Astrocyte (in vitro differentiated cells and primary cell): ENCODE results near the gene HPD. TPM values are rescaled to one million over a fixed set of nuclear protein-coding genes. Genes with fewer than 3 reads are reported as not detected.

Experiments
- DNase-seq: peaks from one replicate; pipeline ENCODE4 v3.0.0-alpha.2; 2010; ENCODE audit warnings: low read depth
- FAIRE-seq: peaks from 2 replicates; lab custom pipeline; 2011; peaks lifted over from hg19 to GRCh38; lab: Jason Lieb, UNC
- H2AFZ ChIP-seq: 2 replicates; pipeline ENCODE4 v1.6.0; 2012; ENCODE audit warnings: low read depth, low read length, inconsistent platforms
- H3K27ac ChIP-seq: 2 replicates; pipeline ENCODE4 v1.5.1; 2011; ENCODE audit warnings: low read depth, low read length, inconsistent platforms
- H3K27me3 ChIP-seq: 2 replicates; pipeline ENCODE4 v1.6.0; 2011; ENCODE audit warnings: low read length, inconsistent platforms; ENCODE audit not compliant: insufficient read depth
- H3K36me3 ChIP-seq: 2 replicates; pipeline ENCODE4 v1.5.1; 2011; ENCODE audit warnings: low read length, inconsistent platforms; ENCODE audit not compliant: insufficient read depth
- H3K4me1 ChIP-seq: 2 replicates; pipeline ENCODE4 v1.5.1; 2011; ENCODE audit warnings: low read length, inconsistent platforms; ENCODE audit not compliant: insufficient read depth
- H3K4me2 ChIP-seq: 2 replicates; pipeline ENCODE4 v1.6.0; 2012; ENCODE audit warnings: low read length, inconsistent platforms
- H3K4me3 ChIP-seq: 2 replicates; pipeline ENCODE4 v1.5.1; 2011; ENCODE audit warnings: low read depth, mild to moderate bottlenecking, low read length, inconsistent platforms; ENCODE audit not compliant: insufficient read depth
- H3K79me2 ChIP-seq: 2 replicates; pipeline ENCODE4 v1.6.0; 2012; ENCODE audit warnings: mild to moderate bottlenecking, low read length, inconsistent platforms; ENCODE audit not compliant: insufficient read depth
- H3K9ac ChIP-seq: 2 replicates; pipeline ENCODE4 v1.6.0; 2012; ENCODE audit warnings: mild to moderate bottlenecking, low read length, inconsistent platforms
- H3K9me3 ChIP-seq: 2 replicates; pipeline ENCODE4 v1.5.1; 2012; ENCODE audit warnings: low read depth, mild to moderate bottlenecking, low read length, inconsistent platforms; ENCODE audit not compliant: insufficient read depth
- H4K20me1 ChIP-seq: 2 replicates; pipeline ENCODE4 v1.6.0; 2012; ENCODE audit warnings: low read length, inconsistent platforms; ENCODE audit not compliant: insufficient read depth
- H3K27ac Mint-ChIP-seq: one replicate; pipeline ENCODE4 v1.8.0; 2021; ENCODE audit warnings: mild to moderate bottlenecking, mixed read lengths; ENCODE audit not compliant: unreplicated experiment
- H3K27me3 Mint-ChIP-seq: one replicate; pipeline ENCODE4 v1.8.0; 2021; ENCODE audit warnings: low read depth, mixed read lengths; ENCODE audit not compliant: unreplicated experiment
- H3K36me3 Mint-ChIP-seq: one replicate; pipeline ENCODE4 v1.8.0; 2021; ENCODE audit warnings: low read depth, mixed read lengths; ENCODE audit not compliant: unreplicated experiment
- H3K4me1 Mint-ChIP-seq: one replicate; pipeline ENCODE4 v1.8.0; 2021; ENCODE audit warnings: low read depth, mixed read lengths; ENCODE audit not compliant: unreplicated experiment
- H3K4me3 Mint-ChIP-seq: one replicate; pipeline ENCODE4 v1.8.0; 2021; ENCODE audit warnings: mild to moderate bottlenecking, moderate library complexity, mixed read lengths; ENCODE audit not compliant: unreplicated experiment
- H3K9me3 Mint-ChIP-seq: one replicate; pipeline ENCODE4 v1.8.0; 2021; ENCODE audit warnings: mild to moderate bottlenecking, mixed read lengths; ENCODE audit not compliant: unreplicated experiment
- CTCF ChIP-seq: IDR thresholded peaks from 2 replicates; pipeline ENCODE4 v1.5.1; 2011; ENCODE audit warnings: low read depth, mild to moderate bottlenecking, inconsistent platforms, low read length, moderate library complexity; ENCODE audit not compliant: insufficient read depth
- EZH2 ChIP-seq: IDR thresholded peaks from 2 replicates; pipeline ENCODE4 v1.6.1; 2012; ENCODE audit warnings: mild to moderate bottlenecking, low read length, inconsistent platforms; ENCODE audit not compliant: insufficient read depth
- total RNA-seq: library from RNA; stranded (reverse); gene quantifications from 2 replicates; pipeline ENCODE4 v1.2.1, GENCODE V29; 2021

HPD gene
- total RNA-seq, 1 donor from 2014 or later = not detected

- no peak for TF ChIP-seq EZH2
- no peak for TF ChIP-seq CTCF
- Mint-ChIP-seq H3K4me3 (peak overlapping the region; percentile 94), H3K27me3 (peaks cover 4% of the 10 kb centered on the region), H3K27ac (peak overlapping the region; percentile 88), H3K36me3 (no peaks in the 10 kb centered on the region), H3K4me1 (no peaks in the 10 kb centered on the region), H3K9me3 (no peaks in the 10 kb centered on the region)
- Histone ChIP-seq H3K4me2 (peak overlapping the region; percentile 96), H3K36me3 (no peaks in the 10 kb centered on the region), H2AFZ (peak overlapping the region; percentile 96), H3K4me1 (peaks cover 9% of the 10 kb centered on the region), H3K79me2 (no peaks in the 10 kb centered on the region), H3K27ac (no peak overlapping the region), H4K20me1 (no peaks in the 10 kb centered on the region), H3K27me3 (no peaks in the 10 kb centered on the region), H3K4me3 (peak overlapping the region; percentile 73), H3K9me3 (no peaks in the 10 kb centered on the region), H3K9ac (peak overlapping the region; percentile 70)
- DNase-seq (peak; percentile 86), FAIRE-seq (no peak)
Observed at GRCh38 chr12:121839106-121839992, 19.3 kb downstream of the HPD start.

GRCh38 chr12:121838126-121838525 lies 20.5 kb downstream of the HPD start:
- peaks cover 9% of the 10 kb centered on the region for H3K4me1 ChIP-seq
- H3K9me3 ChIP-seq = no peaks in the 10 kb centered on the region
- no peak for TF ChIP-seq CTCF
- H3K9ac ChIP-seq = no peak overlapping the region
- no peak overlapping the region for H2AFZ ChIP-seq
- no peaks in the 10 kb centered on the region for H3K4me1 Mint-ChIP-seq
- no peaks in the 10 kb centered on the region for H3K36me3 ChIP-seq
- no peaks in the 10 kb centered on the region for H4K20me1 ChIP-seq
- H3K79me2 ChIP-seq = no peaks in the 10 kb centered on the region
- no peak overlapping the region for H3K27ac ChIP-seq
- no peak overlapping the region for H3K4me2 ChIP-seq
- no peak overlapping the region for H3K4me3 Mint-ChIP-seq
- H3K9me3 Mint-ChIP-seq = no peaks in the 10 kb centered on the region
- no peak for FAIRE-seq
- no peak overlapping the region for H3K27ac Mint-ChIP-seq
- H3K36me3 Mint-ChIP-seq = peaks cover 3% of the 10 kb centered on the region
- H3K4me3 ChIP-seq = no peak overlapping the region
- no peak for DNase-seq
- H3K27me3 Mint-ChIP-seq = peaks cover 3% of the 10 kb centered on the region
- H3K27me3 ChIP-seq = no peaks in the 10 kb centered on the region

GRCh38 chr12:121837680-121838079 lies 21.0 kb downstream of the HPD start:
- H3K27me3 ChIP-seq = no peaks in the 10 kb centered on the region
- H3K36me3 ChIP-seq = no peaks in the 10 kb centered on the region
- H2AFZ ChIP-seq = no peak overlapping the region
- H3K27ac ChIP-seq = no peak overlapping the region
- no peaks in the 10 kb centered on the region for H3K9me3 Mint-ChIP-seq
- no peaks in the 10 kb centered on the region for H4K20me1 ChIP-seq
- peaks cover 3% of the 10 kb centered on the region for H3K27me3 Mint-ChIP-seq
- H3K27ac Mint-ChIP-seq = no peak overlapping the region
- FAIRE-seq (no peak), DNase-seq (no peak)
- no peak overlapping the region for H3K4me2 ChIP-seq
- H3K4me3 ChIP-seq = no peak overlapping the region
- no peaks in the 10 kb centered on the region for H3K4me1 Mint-ChIP-seq
- H3K9me3 ChIP-seq = no peaks in the 10 kb centered on the region
- no peak overlapping the region for H3K9ac ChIP-seq
- H3K36me3 Mint-ChIP-seq = peaks cover 3% of the 10 kb centered on the region
- TF ChIP-seq CTCF = no peak
- TF ChIP-seq EZH2 = no peak
- no peaks in the 10 kb centered on the region for H3K79me2 ChIP-seq
- no peak overlapping the region for H3K4me3 Mint-ChIP-seq
- H3K4me1 ChIP-seq = peaks cover 9% of the 10 kb centered on the region
